Cardiac muscle cell (in vitro differentiated cells and primary cell): Measurements from ENCODE around the gene GATA3. TPM values are rescaled to one million over a fixed set of nuclear protein-coding genes. Genes with fewer than 3 reads are reported as not detected.

Source experiments
- DNase-seq, 2 donors: peaks; one replicate each; pipeline versions ENCODE4 v3.0.0 to v3.0.0-alpha.2; 2010 to 2017; ENCODE audit warnings: low read depth in 1 of 2, low spot score in 1 of 2
- H3K27ac ChIP-seq: fragments of 200-600 bp; sonication (generic); 2 replicates; pipeline ENCODE4 v1.5.1; 2016
- H3K27me3 ChIP-seq: fragments of 200-600 bp; sonication (generic); 2 replicates; pipeline ENCODE4 v1.6.0; 2016; ENCODE audit warnings: control low read depth
- H3K36me3 ChIP-seq: fragments of 200-600 bp; sonication (generic); 2 replicates; pipeline ENCODE4 v1.5.1; 2016; ENCODE audit warnings: control low read depth
- H3K4me1 ChIP-seq: fragments of 200-600 bp; sonication (generic); 2 replicates; pipeline ENCODE4 v1.8.1; 2017; ENCODE audit warnings: low read depth, mild to moderate bottlenecking, mixed run types
- H3K4me3 ChIP-seq: fragments of 200-600 bp; sonication (generic); 2 replicates; pipeline ENCODE4 v1.5.1; 2016; ENCODE audit warnings: mild to moderate bottlenecking
- H3K9me3 ChIP-seq: fragments of 200-600 bp; sonication (generic); 2 replicates; pipeline ENCODE4 v1.5.1; 2017; ENCODE audit warnings: low read depth, mild to moderate bottlenecking, control low read depth
- CTCF ChIP-seq: IDR thresholded peaks from 2 replicates; pipeline ENCODE4 v1.5.1; 2012; ENCODE audit warnings: low read depth, mild to moderate bottlenecking, low read length
- polyA plus RNA-seq: library from polyadenylated mRNA; unstranded; fragments of >200 nt; fragmentation: Nextera tagmentation; extraction: Ambion mirVana; gene quantifications from 2 replicates; pipeline ENCODE4 v1.2.1, GENCODE V29; 2016
- total RNA-seq: library from RNA; depleted of rRNA; stranded (reverse); fragments of >200 nt; gene quantifications from 2 replicates; pipeline ENCODE4 v1.2.3, GENCODE V29; 2016

Gene GATA3
- total and polyA plus RNA-seq, 2 experiments from 2014 or later = 3.4 to 4.4 TPM

- H3K4me1 ChIP-seq = peaks cover 9% of the 10 kb centered on the region
- no peak overlapping the region for H3K4me3 ChIP-seq
- no peak for TF ChIP-seq CTCF
Observed at GRCh38 chr10:8052341-8052955, 2.0 kb upstream of the GATA3 start.

GRCh38 chr10:8052956-8053445 is 1.5 kb upstream of the GATA3 start:
- Histone ChIP-seq H3K9me3 (no peaks in the 10 kb centered on the region), H3K4me1 (peaks cover 13% of the 10 kb centered on the region), H3K27me3 (peaks cover 74% of the 10 kb centered on the region), H3K27ac (no peak overlapping the region), H3K4me3 (no peak overlapping the region), H3K36me3 (no peaks in the 10 kb centered on the region)
- TF ChIP-seq CTCF = no peak
- no peak for DNase-seq

More at GRCh38 chr10:8052341-8052955, 2.0 kb upstream of the GATA3 start:
- Histone ChIP-seq H3K9me3 (no peaks in the 10 kb centered on the region), H3K27me3 (peaks cover 75% of the 10 kb centered on the region), H3K27ac (no peak overlapping the region), H3K36me3 (no peaks in the 10 kb centered on the region)
- DNase-seq = no peak

DNA sequence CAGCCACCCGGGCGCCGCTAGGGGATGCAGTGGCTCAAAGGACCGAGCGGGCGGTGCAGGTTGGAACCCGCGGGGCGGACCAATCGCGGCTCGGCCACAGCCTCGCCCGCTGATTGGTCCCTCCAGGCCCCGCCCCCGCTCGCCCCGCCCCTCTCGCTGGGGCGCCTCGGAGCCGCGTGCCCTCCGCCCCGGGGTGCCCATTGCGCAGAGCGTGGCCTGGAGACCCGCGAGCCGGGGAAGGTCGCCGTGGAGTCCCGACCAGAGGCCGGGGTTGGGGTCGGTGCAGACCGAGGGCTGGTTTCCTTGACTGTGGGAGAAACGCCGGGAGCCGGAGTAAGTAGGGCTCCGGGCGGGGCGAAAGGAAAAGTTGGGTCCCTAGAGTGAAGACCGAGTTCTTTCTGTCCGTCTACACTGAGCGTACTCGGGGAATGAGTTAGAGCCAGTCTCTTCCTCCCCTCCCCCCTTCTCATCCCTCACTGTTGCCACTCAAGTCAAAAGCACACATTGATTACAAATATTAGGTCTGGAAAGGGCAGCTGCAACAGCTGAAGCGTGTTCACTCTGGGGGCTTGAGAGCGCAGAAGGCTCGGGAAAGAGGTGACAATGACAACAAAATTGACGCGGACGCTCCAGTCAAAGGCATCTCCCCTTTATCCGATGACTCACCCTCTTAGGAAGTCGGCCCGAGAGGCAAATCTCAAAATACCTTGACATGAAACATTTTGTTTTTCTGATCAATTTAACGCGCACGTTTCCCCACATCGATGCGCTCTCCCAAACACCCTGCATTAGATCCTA is 843 bp upstream of the GATA3 start:
- H3K27me3 ChIP-seq = peaks cover 74% of the 10 kb centered on the region
- H3K36me3 ChIP-seq = no peaks in the 10 kb centered on the region
- H3K9me3 ChIP-seq = no peaks in the 10 kb centered on the region
- peak; percentile 87 for TF ChIP-seq CTCF
- H3K4me1 ChIP-seq = peaks cover 13% of the 10 kb centered on the region
- DNase-seq = peak; percentile 92 to 97
- peak overlapping the region; percentile 59 for H3K4me3 ChIP-seq
- no peak overlapping the region for H3K27ac ChIP-seq

DNA sequence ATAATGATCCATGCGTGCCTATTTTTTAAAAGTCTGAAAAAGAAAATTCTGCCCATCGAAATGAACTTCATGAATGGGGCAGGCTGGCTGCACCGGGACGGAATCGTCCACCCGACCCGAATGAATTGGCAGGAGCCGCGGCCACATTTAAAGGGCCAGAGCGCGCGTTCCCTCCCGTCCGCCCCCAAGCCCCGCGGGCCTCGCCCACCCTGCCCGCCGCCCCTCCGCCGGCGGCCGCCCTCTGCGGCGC is 319 bp upstream of the GATA3 start:
- peaks cover 74% of the 10 kb centered on the region for H3K27me3 ChIP-seq
- peaks cover 13% of the 10 kb centered on the region for H3K4me1 ChIP-seq
- H3K27ac ChIP-seq = no peak overlapping the region

More for the DNA sequence above, 319 bp upstream of the GATA3 start:
- peak in 1 of 2 donors; percentile 67 for DNase-seq
- H3K4me3 ChIP-seq = peak overlapping the region; percentile 59
- TF ChIP-seq CTCF = no peak
- H3K36me3 ChIP-seq = no peaks in the 10 kb centered on the region
- H3K9me3 ChIP-seq = no peaks in the 10 kb centered on the region
